Lung (tissue), 12 donors: ENCODE results near the gene SLC44A5. TPM values are rescaled to one million over a fixed set of nuclear protein-coding genes. Genes with fewer than 3 reads are reported as not detected.
"Not testable (repeated sequence)": the region's sequence is repeated elsewhere in the genome, so short reads cannot be mapped to it uniquely, and the experiment has no call there.

Experiments used
- ATAC-seq: fragments of 200-7000 bp; cut with Tn5 transposase; one replicate; pipeline ENCODE4 v1.9.1; 2020; ENCODE audit warnings: moderate number of reproducible peaks; ENCODE audit not compliant: insufficient read depth, low FRiP score
- DNase-seq, 3 donors: peaks; one replicate each; pipeline ENCODE4 v3.0.0-alpha.2; 2013 to 2017
- H3K27ac ChIP-seq, 2 donors: one replicate each; pipeline ENCODE4 v1.5.1; 2013; ENCODE audit warnings: mild to moderate bottlenecking in 2 of 2, moderate library complexity in 2 of 2, control low read depth in 1 of 2, inconsistent platforms in 1 of 2, low read depth in 1 of 2, low read length in 1 of 2
- H3K27me3 ChIP-seq, 3 donors: one replicate each; pipeline ENCODE4 v1.5.1; 2013; ENCODE audit warnings: low read length in 2 of 3; ENCODE audit not compliant: control insufficient read depth in 3 of 3, insufficient read depth in 3 of 3
- H3K36me3 ChIP-seq, 4 donors: one replicate each; pipeline ENCODE4 v1.5.1; 2013; ENCODE audit warnings: low read length in 4 of 4, mild to moderate bottlenecking in 1 of 4, moderate library complexity in 1 of 4; ENCODE audit not compliant: control insufficient read depth in 4 of 4, insufficient read depth in 4 of 4
- H3K4me1 ChIP-seq, 5 donors: one replicate each; pipeline ENCODE4 v1.5.1; 2013; ENCODE audit warnings: low read length in 5 of 5, mild to moderate bottlenecking in 2 of 5, moderate library complexity in 1 of 5; ENCODE audit not compliant: control insufficient read depth in 5 of 5, insufficient read depth in 5 of 5
- H3K4me3 ChIP-seq: one replicate; pipeline ENCODE4 v1.5.1; 2013; ENCODE audit warnings: mild to moderate bottlenecking, control low read depth, moderate library complexity
- H3K9ac ChIP-seq, 2 donors: one replicate each; pipeline ENCODE4 v1.5.1; 2013; ENCODE audit warnings: low read length in 2 of 2, control low read depth in 1 of 2; ENCODE audit not compliant: insufficient read depth in 1 of 2
- H3K9me3 ChIP-seq, 4 donors: one replicate each; pipeline ENCODE4 v1.5.1; 2013; ENCODE audit warnings: low read length in 3 of 4, mild to moderate bottlenecking in 1 of 4, moderate library complexity in 1 of 4; ENCODE audit not compliant: control insufficient read depth in 4 of 4, insufficient read depth in 3 of 4
- CTCF ChIP-seq: IDR thresholded peaks from 2 replicates; pipeline ENCODE4 v1.5.1; 2012; ENCODE audit warnings: mild to moderate bottlenecking; ENCODE audit errors: control extremely low read depth, extremely low read depth
- WGBS, 2 donors: extraction: QIAGEN DNeasy Blood & Tissue Kit; methylation state at CpG; one replicate each; pipeline ENCODE4 v1.1.7; 2013; 5-methylcytosine and 5-hydroxymethylcytosine counted together
- polyA plus RNA-seq, 2 donors: library from polyadenylated mRNA; stranded (reverse); fragments of 200-250 nt; gene quantifications; one replicate each; pipeline ENCODE4 v1.2.1, GENCODE V29; 2013
- total RNA-seq, 2 donors: library from RNA; depleted of rRNA in 1 of 2; stranded (reverse); fragments of >200 nt in 1 of 2; gene quantifications; one replicate each; pipeline ENCODE4 v1.2.1, GENCODE V29; 2014 to 2021
- donor health status: control.
- donor health status: control.
- donor health status: Bipolar disorder and iron deficiency.
- donor health status: healthy.
- donor health status: DM: yes; HTN: yes; CAD: no.

Gene SLC44A5
- total and polyA plus RNA-seq, 4 donors: 0.10 to 1.6 (median 0.43) TPM

GRCh38 chr1:75261946-75262345 lies 349.0 kb downstream of the SLC44A5 start:
- not testable (repeated sequence) for ATAC-seq, H3K27ac ChIP-seq, DNase-seq, H3K4me3 ChIP-seq, H3K4me1 ChIP-seq, H3K9ac ChIP-seq, H3K27me3 ChIP-seq, H3K9me3 ChIP-seq, H3K36me3 ChIP-seq
- WGBS, 2 donors: 72 to 80% methylated on average over 2 of the region's 2 CpGs

- no peaks in the 10 kb centered on the region for H3K9me3 ChIP-seq
- TF ChIP-seq CTCF: no peak
These were observed 352.6 kb downstream of the SLC44A5 start for GRCh38 chr1:75258351-75258750.

GRCh38 chr1:75257424-75257823 lies 353.5 kb downstream of the SLC44A5 start:
- no peaks in the 10 kb centered on the region for H3K36me3 ChIP-seq
- WGBS, 2 donors: 64 to 67% methylated on average over 2 of the region's 2 CpGs
- DNase-seq (no peak), ATAC-seq (no peak)
- no peaks in the 10 kb centered on the region for H3K27me3 ChIP-seq
- no peak for TF ChIP-seq CTCF
- H3K4me3 ChIP-seq: no peak overlapping the region
- H3K27ac ChIP-seq: no peak overlapping the region
- no peaks in the 10 kb centered on the region for H3K4me1 ChIP-seq
- no peak overlapping the region for H3K9ac ChIP-seq
- H3K9me3 ChIP-seq: no peaks in the 10 kb centered on the region

More at GRCh38 chr1:75258351-75258750, 352.6 kb downstream of the SLC44A5 start:
- H3K9ac ChIP-seq: no peak overlapping the region
- ATAC-seq: no peak
- H3K36me3 ChIP-seq: no peaks in the 10 kb centered on the region
- H3K4me3 ChIP-seq: no peak overlapping the region
- H3K27ac ChIP-seq: no peak overlapping the region
- no peaks in the 10 kb centered on the region for H3K27me3 ChIP-seq
- no peak for DNase-seq
- no peaks in the 10 kb centered on the region for H3K4me1 ChIP-seq
- WGBS, 2 donors: 79% methylated on average over 4 of the region's 4 CpGs

- not testable (repeated sequence) for H3K27ac ChIP-seq, H3K4me1 ChIP-seq, H3K9me3 ChIP-seq, H3K27me3 ChIP-seq, ATAC-seq, H3K36me3 ChIP-seq, H3K9ac ChIP-seq, DNase-seq, H3K4me3 ChIP-seq
- 72 to 80% methylated on average over 4 of the region's 4 CpGs for WGBS, 2 donors
These were observed 360.8 kb downstream of the SLC44A5 start for GRCh38 chr1:75250114-75250513.

- H3K27ac ChIP-seq: no peak overlapping the region
- H3K4me1 ChIP-seq: no peaks in the 10 kb centered on the region
- ATAC-seq (no peak), DNase-seq (no peak)
- H3K4me3 ChIP-seq: no peak overlapping the region
- no peak overlapping the region for H3K9ac ChIP-seq
- H3K36me3 ChIP-seq: no peaks in the 10 kb centered on the region
- H3K27me3 ChIP-seq: no peaks in the 10 kb centered on the region
- H3K9me3 ChIP-seq: no peaks in the 10 kb centered on the region
- no peak for TF ChIP-seq CTCF
These were observed 365.7 kb downstream of the SLC44A5 start for GRCh38 chr1:75245239-75245638.
